ENCODE results near the gene KCNMA1.

Gene KCNMA1

DNA sequence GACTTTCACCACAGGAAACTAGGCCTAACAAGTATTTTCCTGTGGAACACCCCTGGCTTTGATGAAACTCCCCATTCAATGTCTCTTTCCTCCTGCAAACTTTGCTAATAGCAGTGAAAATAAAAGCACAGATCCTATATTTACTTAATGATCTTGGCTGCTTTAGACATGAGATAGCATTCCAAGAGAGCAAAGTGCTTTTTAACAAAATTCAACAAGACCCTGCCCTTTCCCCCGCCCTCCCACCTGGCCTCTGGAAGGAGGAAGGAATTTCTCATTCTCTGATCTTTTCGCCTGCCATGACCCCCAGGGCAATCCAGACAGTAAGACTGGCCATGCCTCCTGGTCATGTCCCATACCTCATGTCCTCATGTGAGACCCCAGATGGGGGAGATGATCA is 185.7 kb downstream of the KCNMA1 start:
- H3K4me3 ChIP-seq (ENCODE audit: extremely low read depth, insufficient read depth, low read length, poor library complexity, severe bottlenecking), result no peak overlapping the region
- no CpG with 5 or more reads among the region's 2 CpGs for WGBS, 2 experiments (ENCODE audit: insufficient coverage in 2 of 2)

DNA sequence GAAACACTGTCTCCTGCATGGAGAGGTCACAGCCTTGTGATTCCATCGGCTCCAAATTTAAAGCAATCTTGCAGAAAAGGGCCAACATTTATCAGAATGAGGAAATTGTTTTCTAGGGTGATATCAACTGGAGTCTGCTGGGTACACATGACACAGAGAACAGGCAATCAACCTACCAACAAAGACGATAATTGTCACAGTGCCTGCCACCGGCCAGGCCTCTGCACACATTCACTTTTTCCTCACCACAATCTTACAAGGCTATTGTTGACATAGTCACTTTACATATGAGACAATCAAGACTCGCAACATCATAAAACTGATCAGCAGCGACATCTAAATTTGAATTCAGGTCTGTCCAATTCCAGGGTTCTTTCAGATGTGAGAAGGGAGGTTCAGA is 189.4 kb downstream of the KCNMA1 start:
- 80 to 85% methylated on average over 1 to 2 of the region's 5 CpGs for WGBS, 2 experiments (ENCODE audit: insufficient coverage in 2 of 2)
- H3K36me3 ChIP-seq (ENCODE audit: control insufficient read depth, insufficient read depth, low read length), result no peaks in the 10 kb centered on the region
- H3K4me3 ChIP-seq (ENCODE audit: extremely low read depth, insufficient read depth, low read length, poor library complexity, severe bottlenecking), result no peak overlapping the region
- H3K9me3 ChIP-seq (ENCODE audit: control insufficient read depth, low read length), result no peaks in the 10 kb centered on the region
- no peak overlapping the region for H3K27ac ChIP-seq (ENCODE audit: low read depth, low read length, severe bottlenecking)
- H3K4me1 ChIP-seq (ENCODE audit: control insufficient read depth, insufficient read depth, low read length, poor library complexity, severe bottlenecking), result no peaks in the 10 kb centered on the region

More for the DNA sequence above, 185.7 kb downstream of the KCNMA1 start:
- Histone ChIP-seq H3K4me1 (ENCODE audit: control insufficient read depth, insufficient read depth, low read length, poor library complexity, severe bottlenecking) (peaks cover 3% of the 10 kb centered on the region), H3K36me3 (ENCODE audit: control insufficient read depth, insufficient read depth, low read length) (no peaks in the 10 kb centered on the region), H3K9me3 (ENCODE audit: control insufficient read depth, low read length) (no peaks in the 10 kb centered on the region), H3K27ac (ENCODE audit: low read depth, low read length, severe bottlenecking) (no peak overlapping the region)

DNA sequence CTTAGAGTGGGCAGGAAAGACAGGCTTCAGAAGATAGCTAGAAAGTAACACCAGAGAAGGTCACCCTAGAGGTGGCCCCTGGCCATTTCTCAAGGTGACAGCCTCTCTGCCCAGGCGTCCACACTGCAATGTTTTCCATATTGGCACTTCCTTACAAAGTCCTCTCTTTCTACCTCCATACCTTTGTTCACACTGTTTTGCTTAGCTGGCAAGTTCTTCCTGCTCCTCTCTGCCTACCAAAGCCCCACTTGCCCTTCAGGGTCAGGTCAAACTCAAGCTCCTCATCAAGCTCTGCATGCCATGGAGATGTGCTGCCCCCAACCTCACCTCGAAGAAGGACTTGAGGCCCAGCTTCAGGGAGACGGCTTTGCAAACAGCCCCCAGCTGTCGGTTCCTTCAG is 190.9 kb downstream of the KCNMA1 start:
- Histone ChIP-seq H3K4me3 (ENCODE audit: extremely low read depth, insufficient read depth, low read length, poor library complexity, severe bottlenecking) (no peak overlapping the region), H3K9me3 (ENCODE audit: control insufficient read depth, low read length) (no peaks in the 10 kb centered on the region), H3K36me3 (ENCODE audit: control insufficient read depth, insufficient read depth, low read length) (no peaks in the 10 kb centered on the region), H3K27ac (ENCODE audit: low read depth, low read length, severe bottlenecking) (no peak overlapping the region), H3K4me1 (ENCODE audit: control insufficient read depth, insufficient read depth, low read length, poor library complexity, severe bottlenecking) (no peaks in the 10 kb centered on the region)
- WGBS, 2 experiments (ENCODE audit: insufficient coverage in 2 of 2), result 82 to 100% methylated on average over 2 to 4 of the region's 4 CpGs

DNA sequence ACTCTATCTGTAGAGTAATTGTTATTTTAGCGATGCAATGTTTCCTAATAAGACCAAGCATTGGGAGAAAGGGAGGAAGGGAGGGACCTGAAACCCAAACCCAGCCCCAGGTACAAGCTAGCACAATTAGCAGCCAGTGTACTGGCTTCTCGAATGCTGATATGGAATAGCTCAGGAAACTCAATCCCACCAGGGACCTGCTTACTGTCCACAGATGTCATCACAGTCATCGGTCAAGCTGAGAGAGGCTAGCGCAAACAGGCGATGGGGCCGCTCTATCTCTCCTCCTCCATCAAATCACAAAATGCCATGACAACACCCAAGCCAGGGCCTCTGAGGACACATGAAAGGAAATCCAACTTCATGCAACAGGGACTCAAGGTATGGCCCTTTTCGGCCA is 192.1 kb downstream of the KCNMA1 start:
- WGBS, 2 experiments (ENCODE audit: insufficient coverage in 2 of 2), result 83 to 95% methylated on average over 4 to 5 of the region's 7 CpGs
- Histone ChIP-seq H3K9me3 (ENCODE audit: control insufficient read depth, low read length) (no peaks in the 10 kb centered on the region), H3K4me3 (ENCODE audit: extremely low read depth, insufficient read depth, low read length, poor library complexity, severe bottlenecking) (no peak overlapping the region), H3K36me3 (ENCODE audit: control insufficient read depth, insufficient read depth, low read length) (no peaks in the 10 kb centered on the region), H3K4me1 (ENCODE audit: control insufficient read depth, insufficient read depth, low read length, poor library complexity, severe bottlenecking) (no peaks in the 10 kb centered on the region), H3K27ac (ENCODE audit: low read depth, low read length, severe bottlenecking) (no peak overlapping the region)

DNA sequence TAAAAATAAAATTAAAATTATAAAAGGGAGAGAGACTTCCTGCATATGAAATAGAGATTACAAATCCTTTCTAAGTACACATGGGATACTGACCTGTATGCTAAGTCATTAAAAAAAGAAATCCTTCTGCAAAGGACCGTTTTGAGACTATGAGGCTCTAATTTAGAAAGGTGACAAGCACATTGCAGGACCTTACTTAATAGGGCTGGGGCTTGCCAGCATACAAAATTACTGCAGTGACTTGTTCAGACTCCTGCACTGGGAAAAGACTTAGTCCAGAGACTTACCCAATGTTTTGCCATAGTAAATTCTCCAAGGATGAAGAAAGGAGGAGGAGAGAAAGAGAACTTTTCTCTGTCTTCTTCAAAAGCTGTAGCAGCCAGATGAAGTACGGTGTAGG is 193.6 kb downstream of the KCNMA1 start:
- Histone ChIP-seq H3K27ac (ENCODE audit: low read depth, low read length, severe bottlenecking) (no peak overlapping the region), H3K36me3 (ENCODE audit: control insufficient read depth, insufficient read depth, low read length) (no peaks in the 10 kb centered on the region), H3K4me1 (ENCODE audit: control insufficient read depth, insufficient read depth, low read length, poor library complexity, severe bottlenecking) (no peaks in the 10 kb centered on the region), H3K9me3 (ENCODE audit: control insufficient read depth, low read length) (no peaks in the 10 kb centered on the region), H3K4me3 (ENCODE audit: extremely low read depth, insufficient read depth, low read length, poor library complexity, severe bottlenecking) (no peak overlapping the region)
- WGBS, 2 experiments (ENCODE audit: insufficient coverage in 2 of 2), result 89 to 93% methylated on average over 1 to 2 of the region's 2 CpGs

DNA sequence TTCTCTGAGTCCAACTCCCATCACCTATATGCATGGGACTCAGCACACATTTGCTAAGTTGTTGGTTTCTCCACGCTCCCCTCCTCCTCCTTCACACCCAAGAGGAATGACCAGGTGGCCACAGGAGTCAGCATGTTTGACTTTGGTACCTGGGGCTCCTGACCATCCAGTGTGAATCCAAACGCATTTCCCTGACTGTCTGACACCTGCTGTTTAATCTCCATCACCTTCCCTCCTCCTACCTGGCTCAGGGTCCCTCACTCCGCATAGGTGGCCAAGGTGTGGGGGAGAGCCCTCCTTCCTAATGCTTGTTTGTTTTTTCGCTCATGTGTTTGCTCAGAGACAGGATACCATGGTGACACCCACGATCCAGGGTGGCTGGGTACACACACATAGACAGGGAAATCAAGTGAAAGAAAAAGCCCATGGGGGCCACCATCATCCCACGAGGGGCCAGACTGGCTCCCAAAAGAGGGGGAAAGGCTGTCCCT is 194.9 kb downstream of the KCNMA1 start:
- Histone ChIP-seq H3K4me1 (ENCODE audit: control insufficient read depth, insufficient read depth, low read length, poor library complexity, severe bottlenecking) (no peaks in the 10 kb centered on the region), H3K27ac (ENCODE audit: low read depth, low read length, severe bottlenecking) (no peak overlapping the region), H3K9me3 (ENCODE audit: control insufficient read depth, low read length) (no peaks in the 10 kb centered on the region), H3K36me3 (ENCODE audit: control insufficient read depth, insufficient read depth, low read length) (no peaks in the 10 kb centered on the region), H3K4me3 (ENCODE audit: extremely low read depth, insufficient read depth, low read length, poor library complexity, severe bottlenecking) (no peak overlapping the region)
- 85 to 89% methylated on average over 4 to 6 of the region's 6 CpGs for WGBS, 2 experiments (ENCODE audit: insufficient coverage in 2 of 2)

DNA sequence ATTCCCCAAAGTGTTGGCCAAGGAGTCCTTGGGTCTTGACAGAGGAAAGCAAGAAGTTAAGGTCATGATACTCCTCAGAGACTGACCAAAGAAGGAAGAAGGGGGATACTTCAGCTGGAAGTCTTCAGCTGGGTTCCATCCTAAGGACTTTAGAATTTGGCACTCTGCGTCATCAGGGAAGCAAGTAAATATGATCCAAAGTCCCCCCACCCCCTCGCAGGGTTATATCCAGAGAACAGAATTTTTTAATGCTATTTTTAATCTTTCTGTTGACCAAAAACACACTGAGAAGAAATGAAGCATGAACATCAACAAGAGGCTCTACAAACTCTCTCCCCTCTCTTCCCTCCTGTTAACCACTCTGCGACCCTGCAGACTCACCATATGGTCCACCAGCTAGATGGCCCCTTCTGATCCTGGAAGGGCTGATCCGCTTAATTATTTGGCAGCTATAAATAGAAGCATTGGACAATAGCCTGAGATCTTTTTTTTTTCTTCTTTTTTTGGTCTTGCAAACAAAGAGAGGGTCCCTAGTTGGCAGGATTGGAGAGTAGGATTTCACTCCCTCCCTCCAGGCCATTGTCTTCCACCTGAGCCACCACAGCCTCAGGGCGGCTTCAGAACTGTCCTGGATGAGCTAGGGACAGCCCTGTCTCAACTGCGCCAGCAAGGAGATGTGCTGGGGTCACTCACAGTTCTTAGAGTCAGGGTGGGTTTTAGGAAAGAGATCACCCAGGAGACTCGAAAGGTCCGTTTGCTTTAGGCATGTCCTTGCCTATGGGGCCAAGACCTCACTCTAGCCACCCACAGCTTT is 196.0 kb downstream of the KCNMA1 start:
- H3K27ac ChIP-seq (ENCODE audit: low read depth, low read length, severe bottlenecking), result no peak overlapping the region
- no peaks in the 10 kb centered on the region for H3K36me3 ChIP-seq (ENCODE audit: control insufficient read depth, insufficient read depth, low read length)
- 97 to 100% methylated on average over 3 to 5 of the region's 8 CpGs for WGBS, 2 experiments (ENCODE audit: insufficient coverage in 2 of 2)
- no peaks in the 10 kb centered on the region for H3K4me1 ChIP-seq (ENCODE audit: control insufficient read depth, insufficient read depth, low read length, poor library complexity, severe bottlenecking)
- no peaks in the 10 kb centered on the region for H3K9me3 ChIP-seq (ENCODE audit: control insufficient read depth, low read length)
- H3K4me3 ChIP-seq (ENCODE audit: extremely low read depth, insufficient read depth, low read length, poor library complexity, severe bottlenecking), result no peak overlapping the region

DNA sequence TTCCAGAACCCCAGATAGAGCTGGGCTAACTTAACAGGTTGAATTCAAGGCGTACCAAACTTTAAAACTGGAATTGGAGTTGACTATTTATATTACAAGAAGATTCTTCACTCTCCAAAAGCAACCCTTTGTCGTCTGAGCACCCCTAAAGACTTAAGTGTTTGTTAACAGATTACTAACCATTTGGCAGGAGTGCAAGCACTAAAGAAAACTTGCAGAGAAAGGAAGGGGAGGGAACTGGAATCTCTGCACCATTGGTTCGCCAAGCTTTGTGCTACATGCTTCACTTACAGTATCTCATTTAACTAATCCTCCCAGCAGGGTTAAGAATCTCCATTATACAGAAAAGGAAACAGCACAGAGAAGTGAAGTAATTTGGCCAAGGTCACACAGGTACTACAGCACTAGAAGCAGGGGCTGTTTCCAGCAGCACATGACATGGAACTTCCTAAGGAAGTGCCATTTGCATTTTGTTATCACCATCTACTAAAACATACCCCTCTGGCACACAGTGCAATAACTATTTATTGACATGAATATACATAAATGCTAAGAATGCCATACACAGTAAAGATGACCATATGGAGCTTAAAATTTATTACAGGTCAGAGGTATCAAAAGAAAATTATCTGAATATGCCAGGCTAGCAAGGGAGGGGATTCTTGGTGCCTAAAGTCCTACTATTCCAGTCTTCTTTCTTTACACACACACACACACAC is 201.2 kb downstream of the KCNMA1 start:
- no CpG with 5 or more reads among the region's 3 CpGs for WGBS, 2 experiments (ENCODE audit: insufficient coverage in 2 of 2)
- no peaks in the 10 kb centered on the region for H3K9me3 ChIP-seq (ENCODE audit: control insufficient read depth, low read length)
- H3K36me3 ChIP-seq (ENCODE audit: control insufficient read depth, insufficient read depth, low read length), result no peaks in the 10 kb centered on the region
- H3K27ac ChIP-seq (ENCODE audit: low read depth, low read length, severe bottlenecking), result no peak overlapping the region
- H3K4me1 ChIP-seq (ENCODE audit: control insufficient read depth, insufficient read depth, low read length, poor library complexity, severe bottlenecking), result no peaks in the 10 kb centered on the region
- H3K4me3 ChIP-seq (ENCODE audit: extremely low read depth, insufficient read depth, low read length, poor library complexity, severe bottlenecking), result no peak overlapping the region

DNA sequence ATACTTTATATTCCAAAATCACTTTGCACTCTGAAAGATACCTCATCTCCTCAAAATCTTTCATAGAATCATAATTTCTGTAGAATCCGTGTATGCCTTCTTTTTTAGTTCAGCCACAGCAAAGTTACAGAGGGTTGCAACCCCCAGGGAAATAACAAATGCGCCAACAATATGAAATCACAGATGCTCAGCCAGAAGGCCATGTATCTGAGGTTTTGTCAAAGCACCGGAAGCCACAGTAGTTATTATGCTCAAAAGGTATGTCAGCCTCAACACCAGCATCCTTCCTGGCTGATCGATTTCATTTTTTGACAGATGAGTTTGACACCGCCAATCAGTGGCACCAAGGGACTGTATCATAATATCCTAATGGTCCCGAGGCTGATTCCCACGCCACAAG is 204.1 kb downstream of the KCNMA1 start:
- no peak overlapping the region for H3K27ac ChIP-seq (ENCODE audit: low read depth, low read length, severe bottlenecking)

DNA sequence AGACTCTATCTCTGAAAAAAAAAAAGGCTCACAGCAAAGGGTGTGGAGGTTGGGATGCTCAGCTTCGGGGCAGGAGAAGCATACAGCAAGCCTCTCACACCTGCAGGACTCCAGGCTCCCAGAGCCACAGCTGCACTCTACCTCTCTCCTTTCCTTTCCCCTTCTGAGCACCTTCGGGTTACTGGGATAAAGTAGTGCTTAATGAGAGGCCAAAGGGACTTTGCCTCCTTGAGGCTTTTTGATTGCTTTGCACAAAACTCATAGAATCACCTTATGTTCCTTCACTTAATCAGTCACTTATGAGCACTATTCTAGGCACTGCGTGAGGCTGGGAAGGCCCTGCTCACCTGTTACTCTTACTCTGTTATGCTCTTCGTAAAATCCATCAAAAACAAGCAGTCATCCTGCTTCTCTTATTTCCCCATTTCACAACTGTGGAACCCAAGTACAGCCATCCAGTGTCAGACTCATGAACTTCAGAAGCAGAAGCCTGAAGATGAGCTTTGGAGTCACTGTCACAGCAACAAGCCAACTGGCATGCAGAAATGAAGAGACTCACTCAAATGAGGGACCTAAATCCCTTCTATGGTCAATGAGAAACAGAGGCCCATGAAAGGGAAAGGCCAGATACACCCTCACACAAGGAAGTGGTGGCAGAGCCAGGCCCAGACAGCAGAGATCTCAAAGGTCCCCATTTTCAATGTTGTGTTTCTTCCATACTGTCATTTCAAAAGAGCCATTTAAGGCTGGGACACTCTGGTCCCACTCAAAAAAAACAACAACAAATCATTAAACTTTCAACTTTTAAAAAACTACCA is 205.4 kb downstream of the KCNMA1 start:
- no peaks in the 10 kb centered on the region for H3K4me1 ChIP-seq (ENCODE audit: control insufficient read depth, insufficient read depth, low read length, poor library complexity, severe bottlenecking)
- H3K36me3 ChIP-seq (ENCODE audit: control insufficient read depth, insufficient read depth, low read length), result no peaks in the 10 kb centered on the region
- 92 to 94% methylated on average over 2 of the region's 4 CpGs for WGBS, 2 experiments (ENCODE audit: insufficient coverage in 2 of 2)
- H3K4me3 ChIP-seq (ENCODE audit: extremely low read depth, insufficient read depth, low read length, poor library complexity, severe bottlenecking), result no peak overlapping the region
- no peak overlapping the region for H3K27ac ChIP-seq (ENCODE audit: low read depth, low read length, severe bottlenecking)
- no peaks in the 10 kb centered on the region for H3K9me3 ChIP-seq (ENCODE audit: control insufficient read depth, low read length)

More for the DNA sequence above, 204.1 kb downstream of the KCNMA1 start:
- Histone ChIP-seq H3K9me3 (ENCODE audit: control insufficient read depth, low read length) (no peaks in the 10 kb centered on the region), H3K4me3 (ENCODE audit: extremely low read depth, insufficient read depth, low read length, poor library complexity, severe bottlenecking) (no peak overlapping the region), H3K36me3 (ENCODE audit: control insufficient read depth, insufficient read depth, low read length) (no peaks in the 10 kb centered on the region), H3K4me1 (ENCODE audit: control insufficient read depth, insufficient read depth, low read length, poor library complexity, severe bottlenecking) (no peaks in the 10 kb centered on the region)
- WGBS, 2 experiments (ENCODE audit: insufficient coverage in 2 of 2), result 85 to 94% methylated on average over 6 of the region's 7 CpGs

Measured in mesodermal cell (in vitro differentiated cells).